GM19240 (cell line): Measurements from ENCODE around the gene NPBWR2.
"Not testable (repeated sequence)": the region's sequence is repeated elsewhere in the genome, so short reads cannot be mapped to it uniquely, and the experiment has no call there.

ENCODE experiments used
- DNase-seq: peaks from one replicate; pipeline ENCODE4 v3.0.0; 2011; ENCODE audit warnings: low spot score; ENCODE audit not compliant: insufficient read length

The NPBWR2 gene

DNA sequence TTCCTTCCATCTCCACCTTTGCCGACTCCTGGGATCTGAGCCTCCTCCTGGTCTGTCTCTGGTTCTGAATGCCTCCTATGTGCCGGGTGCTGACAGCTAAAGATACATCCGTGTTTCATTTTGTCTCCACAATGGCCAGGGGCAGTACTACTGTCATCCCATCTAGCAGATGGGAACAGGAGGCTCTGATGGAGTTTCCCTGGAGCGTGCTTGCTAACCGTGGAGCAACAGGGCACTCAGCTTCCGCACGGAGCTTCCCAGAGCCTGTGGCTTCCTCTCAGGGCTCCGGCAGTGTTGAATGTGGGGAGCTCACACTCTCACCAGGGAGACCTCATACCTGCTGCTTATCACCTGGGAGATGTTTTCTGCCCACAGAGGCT, 11.9 kb upstream of the NPBWR2 start:
- no peak for DNase-seq

DNA sequence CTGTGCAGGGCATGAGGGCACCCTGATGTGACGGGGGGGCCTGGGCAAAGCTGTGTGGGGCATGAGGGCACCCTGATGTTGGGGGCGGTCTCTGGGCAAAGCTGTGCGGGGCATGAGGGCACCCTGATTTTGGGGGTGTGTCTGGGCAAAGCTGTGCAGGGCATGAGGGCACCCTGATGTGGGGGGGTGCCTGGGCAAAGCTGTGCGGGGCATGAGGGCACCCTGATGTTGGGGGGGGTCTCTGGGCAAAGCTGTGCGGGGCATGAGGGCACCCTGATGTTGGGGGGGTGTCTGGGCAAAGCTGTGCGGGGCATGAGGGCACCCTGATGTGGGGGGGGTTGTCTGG, 10.0 kb upstream of the NPBWR2 start:
- DNase-seq: not testable (repeated sequence)

DNA sequence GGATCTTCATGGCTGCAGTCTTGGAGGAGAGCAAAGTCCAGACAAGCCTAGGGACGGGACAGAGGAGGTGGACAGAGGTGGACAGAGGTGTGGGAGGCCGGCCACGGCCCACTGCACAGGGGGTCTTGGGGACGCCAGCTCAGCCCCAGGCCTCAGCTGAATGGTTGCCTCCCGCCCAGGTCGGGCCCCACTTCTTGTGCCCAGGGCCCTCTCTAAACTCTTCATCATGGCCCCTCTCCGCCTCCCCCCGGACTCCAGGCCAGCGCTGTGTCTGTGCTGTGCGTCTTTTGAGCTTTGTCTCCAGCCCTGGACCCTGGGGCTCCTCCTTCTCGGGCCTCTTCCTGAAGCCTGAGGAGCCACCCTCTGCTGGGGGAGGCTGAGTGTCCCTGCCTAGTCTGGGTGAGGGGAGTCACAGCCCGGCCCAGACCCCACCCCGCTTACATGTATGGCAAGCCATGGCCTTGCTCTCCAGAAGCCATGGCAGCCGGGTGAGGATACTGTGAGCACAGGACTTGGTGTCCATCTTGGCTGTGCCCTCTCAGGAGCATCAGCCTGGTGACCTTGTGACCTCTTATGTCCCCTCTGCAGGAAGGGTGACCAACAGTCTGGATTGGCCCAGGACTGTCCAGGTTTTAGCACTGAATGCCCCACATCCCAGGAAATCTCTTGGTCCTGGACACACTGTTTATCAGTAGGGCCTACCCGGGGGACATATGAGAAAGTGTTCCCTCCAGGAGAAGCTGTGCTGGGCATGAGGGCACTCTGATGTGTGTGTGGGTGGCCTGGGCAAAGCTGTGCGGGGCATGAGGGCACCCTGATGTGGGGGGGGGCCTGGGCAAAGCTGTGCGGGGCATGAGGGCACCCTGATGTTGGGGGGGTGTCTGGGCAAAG, 9.4 kb upstream of the NPBWR2 start:
- no peak for DNase-seq

DNA sequence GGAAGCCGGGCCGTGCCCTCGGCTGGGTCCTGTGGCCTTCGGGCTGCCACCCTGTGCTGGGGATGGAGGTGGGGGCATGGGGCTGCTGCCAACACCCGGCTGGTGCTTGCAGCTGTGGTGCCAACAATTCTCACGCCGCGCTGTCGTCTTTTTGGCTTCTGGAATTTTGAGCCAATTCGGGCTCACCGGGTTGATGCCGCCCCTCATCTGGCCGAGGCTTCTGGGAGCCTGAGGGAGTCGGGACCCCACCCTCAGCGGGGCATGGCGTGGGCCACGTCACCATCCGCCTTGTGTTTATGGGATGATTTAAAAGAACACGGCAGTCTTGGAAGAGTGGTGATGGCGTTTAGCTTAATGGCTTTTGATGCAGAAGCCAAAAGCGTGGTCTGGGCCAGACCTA, 8.7 kb upstream of the NPBWR2 start:
- no peak for DNase-seq

DNA sequence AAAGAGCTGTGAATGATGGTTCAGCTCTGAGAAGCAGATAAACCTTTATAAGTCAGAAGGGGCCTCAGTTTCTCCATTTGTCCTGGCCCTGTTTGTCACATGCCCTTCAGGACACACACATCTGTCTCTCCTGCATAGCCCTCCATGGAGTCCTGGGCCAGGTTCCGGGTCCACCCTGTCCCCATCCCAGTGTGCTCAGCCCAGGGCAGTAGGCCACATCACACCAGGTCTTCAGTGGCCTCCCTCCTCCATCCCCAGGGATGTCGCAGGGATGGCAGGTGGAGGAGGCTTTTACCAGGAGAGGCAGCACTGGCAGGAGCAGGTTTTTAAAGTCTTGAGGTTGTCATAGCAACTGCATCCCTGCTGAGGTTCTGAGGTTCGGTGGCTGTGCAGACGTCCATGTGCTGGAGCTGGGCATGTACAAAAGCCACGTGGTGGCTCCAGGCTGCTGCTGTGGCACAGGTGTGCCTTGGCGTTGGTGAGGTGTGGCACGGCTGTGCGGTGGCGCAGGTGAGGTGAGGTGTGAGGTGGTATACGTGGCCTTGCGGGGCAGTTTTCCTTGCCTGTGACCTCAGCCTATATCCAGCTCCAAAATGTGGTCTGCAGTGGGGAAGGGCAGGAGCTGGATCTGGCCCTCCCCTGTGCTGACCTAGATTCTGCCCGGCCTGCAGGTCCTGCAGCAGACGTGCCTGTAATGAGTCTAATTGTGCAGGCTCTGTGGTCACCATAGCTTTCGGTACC, 8.0 kb upstream of the NPBWR2 start:
- no peak for DNase-seq

DNA sequence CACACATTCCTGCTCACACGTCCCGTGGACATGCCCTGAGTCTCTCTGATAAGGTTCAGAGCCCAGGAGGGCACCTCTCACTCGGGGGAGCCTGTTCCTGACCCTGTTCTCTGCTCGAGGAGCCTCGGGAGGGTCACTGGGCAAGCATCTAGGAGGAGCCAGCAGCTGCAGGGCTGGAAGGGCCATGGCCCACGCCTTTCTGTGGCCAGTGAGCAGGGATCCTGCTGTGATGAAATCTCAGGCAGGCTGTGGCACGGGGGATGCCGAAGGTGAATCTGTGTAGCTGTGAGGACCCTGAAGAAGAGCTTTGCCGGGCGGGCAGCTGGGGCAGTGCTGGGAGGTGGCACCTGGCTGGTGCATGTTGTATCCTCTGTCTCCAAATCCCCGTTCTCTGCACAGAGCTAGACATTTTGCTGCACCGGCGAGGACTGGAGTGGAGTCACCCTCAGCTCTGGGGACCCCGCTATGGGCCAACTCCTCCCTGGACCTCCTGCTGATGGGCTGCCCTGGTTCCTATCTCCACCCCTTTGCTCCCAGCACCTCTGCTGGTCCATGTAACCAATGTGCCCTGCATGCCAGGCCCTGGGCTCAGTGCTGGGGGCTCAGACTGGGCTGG, 7.1 kb upstream of the NPBWR2 start:
- no peak for DNase-seq

DNA sequence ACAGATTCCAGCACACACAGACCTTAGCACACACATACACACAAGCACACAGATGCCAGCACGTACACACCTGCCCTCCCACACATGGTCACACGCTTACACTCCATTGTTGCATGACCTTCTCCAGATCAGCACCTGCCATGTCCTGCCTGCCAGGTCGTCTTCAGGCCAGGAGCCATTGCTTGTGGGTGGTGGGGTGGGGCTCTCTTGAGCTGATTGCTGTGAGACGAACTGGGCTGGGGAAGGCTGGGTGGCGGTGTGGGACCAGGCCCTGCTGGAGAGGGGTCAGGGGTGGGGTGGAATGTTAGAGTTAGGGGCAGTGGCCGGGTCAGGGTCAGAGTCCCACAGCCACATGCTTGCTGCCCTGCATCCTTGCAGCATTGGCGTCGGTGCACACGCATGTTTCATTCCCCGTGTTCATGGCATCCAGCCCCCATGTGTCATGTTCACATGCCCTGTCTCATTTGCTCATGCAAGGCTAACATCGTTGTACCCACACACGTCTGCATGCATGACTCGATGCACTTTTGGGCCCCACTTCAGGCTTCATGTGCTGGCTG, 6.5 kb upstream of the NPBWR2 start:
- no peak for DNase-seq

DNA sequence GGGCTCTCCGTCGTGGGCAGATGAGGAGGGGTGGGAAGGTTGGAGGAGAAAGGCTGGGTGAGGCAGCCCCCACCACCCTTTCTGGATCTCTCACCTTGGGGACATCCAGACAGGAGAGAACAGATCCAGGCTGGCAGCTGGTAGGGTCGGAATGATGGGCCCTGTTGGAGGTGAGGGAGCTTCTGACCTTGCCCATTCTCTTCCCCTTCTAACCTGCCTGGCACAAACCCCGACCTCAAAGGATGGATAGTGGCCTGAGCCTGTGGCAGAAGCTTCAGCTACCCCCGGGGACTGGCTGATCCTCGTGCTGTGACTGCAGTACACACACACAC, 6.0 kb upstream of the NPBWR2 start:
- no peak for DNase-seq

DNA sequence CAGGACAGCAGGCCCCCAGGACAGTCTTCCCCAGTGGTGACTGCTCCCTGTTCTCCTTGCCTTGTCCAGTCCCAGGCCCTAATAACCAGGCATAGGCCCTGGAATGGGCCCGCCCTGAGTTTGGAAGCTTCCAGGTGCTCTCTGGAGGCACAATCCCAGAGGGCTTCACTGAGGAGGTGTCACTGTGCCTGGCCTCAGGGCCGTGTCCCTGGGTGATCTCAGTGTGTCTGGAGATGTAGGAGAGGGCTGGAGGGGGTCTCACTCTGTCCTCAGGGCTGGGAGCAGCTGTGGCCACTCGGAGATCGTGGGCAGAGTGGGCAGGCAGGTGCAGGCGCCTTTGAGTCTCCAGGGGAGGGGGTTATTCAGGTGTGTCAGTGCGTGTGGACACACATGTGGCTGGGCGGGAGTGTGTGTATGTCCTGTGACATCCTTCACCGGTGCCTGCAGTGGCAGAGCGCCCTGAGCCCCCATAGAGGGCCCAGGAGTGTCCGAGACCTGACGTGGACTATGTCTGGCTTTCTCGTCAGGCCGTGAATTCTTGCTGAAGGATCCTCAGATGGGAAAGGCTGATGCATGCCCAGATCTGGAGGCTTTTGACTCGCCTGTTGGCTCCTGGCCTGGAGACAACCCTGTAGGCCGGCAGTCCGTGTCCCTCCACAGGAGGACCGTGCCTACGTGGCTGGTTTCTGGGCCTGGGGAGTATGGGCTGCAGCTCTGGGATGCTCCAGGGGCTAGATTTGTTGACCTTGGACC, 5.5 kb upstream of the NPBWR2 start:
- no peak for DNase-seq

DNA sequence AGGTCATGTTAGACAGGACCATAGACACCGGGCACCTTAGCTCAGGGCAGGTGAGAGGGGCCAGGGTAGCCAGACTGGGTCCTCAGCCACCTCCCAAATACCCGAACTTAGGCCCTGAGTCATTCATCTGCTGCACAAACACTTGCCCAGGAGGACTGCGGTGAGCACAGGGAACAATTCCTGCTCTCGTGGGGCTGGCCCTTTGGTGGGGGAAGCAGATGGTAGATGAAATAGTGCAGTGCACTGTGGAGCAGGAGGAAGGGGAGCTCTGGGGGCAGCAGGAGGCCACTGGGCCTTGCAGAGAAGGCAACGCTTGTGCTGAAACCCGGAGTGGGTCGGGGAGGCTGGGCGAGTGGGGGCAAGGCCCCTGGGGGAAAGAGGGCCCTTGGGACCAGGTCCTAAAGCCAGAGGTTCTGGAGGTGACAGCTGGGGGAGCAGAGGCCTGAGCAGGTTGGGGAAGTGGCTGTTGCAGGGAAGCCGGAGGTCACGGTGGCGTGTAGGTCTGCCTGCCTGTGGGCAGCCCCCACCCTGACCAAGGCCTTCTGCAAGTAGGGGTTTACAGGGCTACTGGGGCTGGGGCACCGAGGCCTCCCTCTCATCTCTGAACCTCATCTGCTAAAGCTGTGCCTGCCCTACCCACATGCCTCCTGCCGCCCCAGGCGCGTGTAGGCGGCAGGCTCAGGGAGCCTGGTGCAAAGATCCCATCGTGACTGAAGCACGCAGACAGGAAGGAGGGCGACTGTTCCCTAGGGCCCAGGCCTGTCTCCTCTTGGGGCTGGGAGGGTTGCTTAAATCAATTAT, 4.7 kb upstream of the NPBWR2 start:
- no peak for DNase-seq

DNA sequence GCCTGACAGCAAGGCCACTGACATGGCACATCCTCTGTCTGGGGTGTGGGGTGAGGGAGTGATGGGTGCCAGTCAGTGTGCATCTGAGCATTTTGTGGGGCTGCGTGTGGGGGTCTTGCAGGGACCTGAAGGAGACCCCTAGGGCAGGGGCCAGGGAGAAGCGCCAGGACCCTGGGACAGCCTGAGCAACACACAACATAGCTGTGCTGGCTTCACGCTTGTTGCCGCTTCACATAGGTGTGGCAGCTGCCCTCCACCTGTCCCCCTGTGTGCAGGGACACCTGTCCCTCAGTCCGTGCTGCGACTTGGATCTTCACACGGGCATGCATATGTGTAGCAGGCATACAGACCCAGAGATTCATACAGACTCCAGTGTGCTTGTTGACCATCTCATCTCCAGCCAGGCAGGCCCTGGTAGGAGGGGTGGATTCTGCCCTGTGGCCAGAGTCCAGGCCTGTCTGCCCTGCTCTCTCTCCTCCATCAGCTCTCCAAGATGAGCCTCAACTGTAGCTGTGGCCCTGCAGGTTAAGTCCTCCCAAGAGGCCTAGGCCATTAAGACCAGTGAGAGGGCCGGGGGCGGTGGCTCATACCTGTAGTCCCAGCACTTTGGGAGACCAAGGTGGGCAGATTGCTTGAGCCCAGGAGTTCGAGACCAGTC, 3.2 kb upstream of the NPBWR2 start:
- DNase-seq: no peak

DNA sequence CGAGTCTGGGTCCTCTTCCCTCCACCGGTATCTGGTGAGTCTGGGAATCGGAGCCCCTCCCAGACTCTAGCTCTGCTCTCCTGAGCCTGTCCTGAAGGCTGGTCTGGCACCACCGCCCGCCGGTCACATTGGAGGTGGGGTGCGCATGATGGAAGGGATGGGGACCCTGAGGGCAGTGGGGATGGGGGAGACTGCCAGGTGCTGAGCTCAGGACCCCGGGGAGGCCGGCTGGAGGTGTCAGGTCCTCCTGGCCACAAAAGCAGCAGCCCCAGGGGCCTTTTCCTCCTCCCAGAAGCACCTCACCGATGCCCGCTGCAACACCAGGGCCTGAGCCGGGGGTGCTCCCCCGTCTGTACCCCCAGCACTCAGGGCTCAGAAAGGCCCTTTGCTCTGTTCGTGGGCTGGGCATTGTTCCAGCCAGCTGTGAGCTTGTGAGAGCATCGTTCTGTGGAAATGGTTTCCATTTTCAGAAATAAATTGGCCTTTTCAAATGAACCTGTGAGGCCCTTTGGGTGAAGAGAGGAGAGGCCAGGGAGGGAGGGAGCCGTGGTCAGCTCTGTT, 2.5 kb upstream of the NPBWR2 start:
- DNase-seq: no peak

DNA sequence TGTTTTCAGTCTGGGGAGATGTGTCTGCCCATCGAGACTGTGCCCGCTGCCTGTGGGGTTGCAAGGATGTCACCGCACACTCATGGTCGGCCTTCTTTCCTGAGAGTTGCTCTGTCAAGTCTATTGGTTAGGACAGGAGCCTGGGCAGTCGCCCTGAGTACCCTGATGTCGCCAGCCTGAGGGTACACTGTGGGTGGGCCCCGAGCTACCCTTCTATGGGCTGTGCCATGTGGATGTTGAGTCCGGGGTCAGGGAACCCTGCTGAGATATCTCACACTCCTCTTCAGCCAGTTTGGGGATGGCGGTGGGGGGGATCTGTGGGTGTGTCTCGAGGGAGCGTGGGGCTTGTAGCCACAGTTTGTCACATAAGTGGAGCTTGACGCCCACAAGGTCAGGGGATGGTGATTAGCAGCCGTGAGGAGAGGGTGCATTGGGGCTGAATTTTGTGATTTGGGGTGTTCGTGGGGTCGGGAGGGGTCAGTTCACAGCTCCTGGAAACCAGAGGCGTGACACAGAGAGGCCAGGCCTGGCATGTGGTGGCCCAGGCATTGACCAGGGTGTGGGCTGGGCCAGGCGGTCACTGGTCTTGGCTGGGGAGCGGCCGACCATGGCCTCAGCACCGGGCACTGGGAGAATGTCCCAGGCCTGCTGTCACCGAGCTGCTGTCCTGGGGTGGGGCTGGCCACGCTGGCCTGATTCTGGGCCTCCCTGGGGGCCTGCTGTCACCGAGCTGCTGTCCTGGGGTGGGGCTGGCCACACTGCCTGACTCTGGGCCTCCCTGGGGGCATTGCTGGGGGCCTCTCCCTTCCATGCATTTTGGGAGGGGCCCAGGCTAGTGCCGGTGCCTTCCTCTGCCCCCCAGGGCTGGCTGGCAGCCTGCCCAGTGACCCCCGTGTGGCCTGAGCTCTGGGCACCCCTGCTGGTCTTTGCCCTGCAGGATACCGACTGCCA, 1.6 kb upstream of the NPBWR2 start:
- DNase-seq: no peak

DNA sequence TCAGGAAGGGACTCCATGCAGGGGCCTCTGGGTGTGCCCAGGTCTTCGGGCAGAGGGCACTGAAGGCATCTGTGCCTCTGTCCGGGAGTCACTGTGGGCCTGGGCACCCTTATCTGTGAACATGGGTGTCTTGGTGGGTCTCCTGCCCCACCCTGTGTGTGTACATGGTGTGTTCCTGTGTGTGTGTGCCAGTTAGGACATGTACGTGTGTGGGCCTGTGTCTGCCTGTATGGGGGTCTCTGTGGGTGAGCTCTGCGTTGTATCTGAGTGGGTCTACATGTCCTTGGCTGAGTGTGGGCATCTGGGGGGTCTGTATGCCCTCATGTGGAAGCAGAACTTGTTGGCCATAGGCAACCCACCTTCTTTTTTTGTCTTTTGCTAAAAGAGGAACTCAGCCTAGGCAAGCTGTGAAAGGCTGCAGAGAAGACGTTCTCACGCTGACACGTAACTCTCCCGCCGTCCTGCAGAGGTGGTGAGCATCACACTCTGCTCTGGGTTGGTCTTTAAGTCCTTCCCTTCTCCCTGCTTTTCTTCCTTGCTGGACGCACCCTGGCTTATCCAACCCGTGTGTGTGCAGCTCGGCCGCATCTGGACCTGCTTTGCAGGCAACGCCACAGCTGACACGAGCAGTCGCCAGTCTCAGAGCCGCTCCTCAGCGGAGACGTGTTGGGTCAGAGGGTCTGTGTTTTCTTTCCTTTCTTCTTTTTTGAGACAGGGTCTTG, 532 bp upstream of the NPBWR2 start:
- DNase-seq: no peak

DNA sequence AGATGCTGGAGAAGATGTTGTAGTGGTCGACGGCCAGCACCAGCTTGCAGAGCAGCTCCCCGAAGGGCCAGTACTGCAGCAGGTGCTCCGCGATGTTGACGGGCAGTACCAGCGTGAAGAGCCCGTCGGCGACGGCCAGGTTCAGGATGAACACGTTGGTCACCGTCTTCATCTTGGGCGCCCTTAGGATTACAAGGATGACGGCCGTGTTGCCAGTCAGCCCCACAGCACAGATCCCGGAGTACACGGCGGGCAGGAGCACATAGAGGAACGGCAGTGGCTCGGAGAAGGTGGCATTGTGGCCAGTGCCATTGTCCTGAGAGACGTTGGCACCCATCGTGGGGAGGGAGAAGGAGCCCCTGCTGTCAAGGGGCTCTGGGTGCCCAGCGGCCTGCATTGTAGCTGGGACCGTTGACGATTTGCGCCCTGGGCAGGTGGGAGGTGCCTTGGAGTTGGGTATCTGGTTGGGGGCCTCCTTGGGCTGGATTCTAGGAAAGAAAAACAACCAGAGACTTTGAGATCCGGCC, 867 bp downstream of the NPBWR2 start:
- DNase-seq: no peak

DNA sequence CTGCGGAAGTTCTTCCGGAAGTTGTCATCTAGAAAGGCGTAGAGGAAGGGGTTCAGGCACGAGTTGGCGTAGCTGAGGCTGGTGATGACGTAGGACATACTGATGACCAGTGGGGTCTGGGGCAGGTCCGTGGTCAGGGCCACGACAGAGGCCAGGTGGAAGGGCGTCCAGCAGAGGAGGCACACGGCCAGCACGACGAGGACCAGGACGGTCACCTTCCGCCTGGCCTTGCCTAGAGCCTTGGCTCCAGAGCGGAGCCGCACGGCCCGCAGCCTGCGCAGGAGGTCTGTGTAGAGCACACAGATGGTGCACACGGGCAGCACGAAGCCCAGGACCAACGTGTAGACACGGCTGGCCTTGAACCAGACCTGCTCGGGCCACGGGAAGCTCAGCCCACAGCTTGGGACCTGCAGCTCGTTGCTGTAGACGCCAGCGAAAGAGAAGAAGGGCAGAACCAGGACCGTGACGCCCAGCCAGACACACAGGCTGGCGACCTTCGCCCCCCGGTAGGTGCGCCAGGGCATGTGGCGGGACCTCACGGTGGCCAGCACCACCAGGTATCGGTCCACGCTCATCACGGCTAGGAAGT, 1.4 kb downstream of the NPBWR2 start:
- no peak for DNase-seq

DNA sequence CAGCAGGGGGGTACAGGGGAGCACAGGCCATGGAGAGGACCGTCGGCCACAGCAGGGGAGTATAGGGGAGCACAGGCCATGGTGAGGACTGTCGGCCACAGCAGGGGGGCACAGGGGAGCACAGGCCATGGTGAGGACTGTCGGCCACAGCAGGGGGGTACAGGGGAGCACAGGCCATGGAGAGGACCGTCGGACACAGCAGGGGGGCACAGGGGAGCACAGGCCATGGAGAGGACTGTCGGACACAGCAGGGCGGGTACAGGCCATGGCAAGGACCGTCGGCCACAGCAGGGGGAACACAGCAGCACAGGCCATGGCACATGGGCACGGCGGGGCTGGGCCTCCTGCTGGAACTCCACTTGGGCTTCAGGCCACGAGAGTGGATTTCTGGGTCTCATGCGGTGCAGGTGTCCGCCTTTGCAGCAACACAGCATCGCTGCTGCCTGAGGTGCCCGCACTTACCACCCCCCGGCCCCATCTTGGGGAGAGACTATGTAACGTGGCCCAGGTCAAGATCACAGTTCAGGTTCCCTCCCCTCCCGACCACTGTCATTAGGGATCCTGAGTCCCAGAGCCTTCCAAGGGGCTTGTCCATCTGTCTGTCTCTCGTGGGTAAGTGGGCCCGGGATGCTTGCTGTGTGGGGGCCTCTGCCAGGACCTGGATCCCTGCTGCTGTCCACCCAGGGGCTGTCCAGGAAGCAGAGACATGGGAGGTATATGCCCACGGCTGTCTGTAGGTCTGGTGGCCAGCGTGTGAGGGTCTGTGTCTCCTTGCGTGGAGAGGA, 2.5 kb downstream of the NPBWR2 start:
- no peak for DNase-seq
